K562 (cell line): Measurements from ENCODE around the gene HCN3. TPM values are rescaled to one million over a fixed set of nuclear protein-coding genes. Genes with fewer than 3 reads are reported as not detected.

Source experiments
- BRD9 ChIP-seq: fragments of 450-650 bp; IDR thresholded peaks from 2 replicates; pipeline ENCODE4 v1.6.1; 2018; ENCODE audit warnings: low read depth; ENCODE audit not compliant: partially characterized antibody
- CTBP1 ChIP-seq: fragments of 450-650 bp; IDR thresholded peaks from 2 replicates; pipeline ENCODE4 v1.6.1; 2016; ENCODE audit warnings: borderline replicate concordance
- ELF2 ChIP-seq: fragments of 250-450 bp; sonication (Bioruptor Pico); IDR thresholded peaks from 2 replicates; pipeline ENCODE4 v1.5.0; 2021; ENCODE audit warnings: mild to moderate bottlenecking
- HDAC2 ChIP-seq: fragments of 450-650 bp; IDR thresholded peaks from 2 replicates; pipeline ENCODE4 v1.6.1; 2016; ENCODE audit warnings: mild to moderate bottlenecking
- MTA1 ChIP-seq: fragments of 450-650 bp; IDR thresholded peaks from 2 replicates; pipeline ENCODE4 v1.6.1; 2017; ENCODE audit warnings: borderline replicate concordance
- PHF21A ChIP-seq: fragments of 450-650 bp; IDR thresholded peaks from 2 replicates; pipeline ENCODE4 v1.6.1; 2017; ENCODE audit warnings: low read depth, borderline replicate concordance
- POU5F1 ChIP-seq: fragments of 150-350 bp; IDR thresholded peaks from 2 replicates; pipeline ENCODE4 v1.6.1; 2014; ENCODE audit warnings: borderline replicate concordance, low read length, low read depth, mild to moderate bottlenecking; ENCODE audit not compliant: partially characterized antibody
- ZBTB7A ChIP-seq: IDR thresholded peaks from 2 replicates; pipeline ENCODE4 v1.6.1; 2011; ENCODE audit warnings: low read depth, mild to moderate bottlenecking, low read length, moderate library complexity, borderline replicate concordance; ENCODE audit not compliant: control insufficient read depth
- ZNF146 ChIP-seq: IDR thresholded peaks from one replicate; pipeline ENCODE4 v1.6.1; 2018; ENCODE audit warnings: missing compliant biosample characterization; ENCODE audit not compliant: unreplicated experiment
- polyA plus RNA-seq, 8 experiments: library from polyadenylated mRNA; depleted of rRNA in 4 of 8; stranded (reverse) in 5 of 8; unstranded in 3 of 8; fragments of >200 nt; fragmentation: Nextera tagmentation in 2 of 8; fragmentation: Illumina TruSeq in 1 of 8; extraction: Ambion mirVana in 2 of 8; extraction: Trizol in 1 of 8; gene quantifications; 2 replicates each; pipeline versions ENCODE4 v1.2.1 to v1.2.3, GENCODE V29; 2011 to 2014; ENCODE audit warnings: inconsistent platforms in 1 of 8, missing spikeins in 1 of 8
- total RNA-seq, 7 experiments: library from RNA; depleted of rRNA in 6 of 7; stranded (reverse); fragments of >200 nt in 6 of 7; fragmentation: Illumina TruSeq in 2 of 7; extraction: Trizol in 2 of 7; gene quantifications; 2 replicates each; pipeline versions ENCODE4 v1.2.1 to v1.2.3, GENCODE V29; 2011 to 2021; ENCODE audit warnings: low replicate concordance in 1 of 7
- TF ChIP-seq, protein P1 (sequence below): sonication (generic); formaldehyde crosslinking; IDR thresholded peaks from 2 replicates; pipeline ENCODE4 v1.8.0; 2023; ENCODE audit warnings: mild to moderate bottlenecking, missing genetic modification reagents
- TF ChIP-seq, protein P2 (sequence below): sonication (generic); formaldehyde crosslinking; IDR thresholded peaks from 2 replicates; pipeline ENCODE4 v1.8.0; 2022; ENCODE audit warnings: missing genetic modification reagents, mild to moderate bottlenecking, moderate library complexity, borderline replicate concordance
- TF ChIP-seq, protein P3 (sequence below): fragments of 250-450 bp; sonication (Bioruptor Pico); IDR thresholded peaks from 2 replicates; pipeline ENCODE4 v1.5.0; 2020; ENCODE audit warnings: mild to moderate bottlenecking, borderline replicate concordance
- TF ChIP-seq, protein P4 (sequence below): sonication (generic); formaldehyde crosslinking; IDR thresholded peaks from 2 replicates; pipeline ENCODE4 v1.8.1; 2023; ENCODE audit warnings: mild to moderate bottlenecking, missing genetic modification reagents
- TF ChIP-seq, protein P5 (sequence below): fragments of 250-450 bp; sonication (Bioruptor Pico); IDR thresholded peaks from 2 replicates; pipeline ENCODE4 v1.9.0; 2021; ENCODE audit warnings: mild to moderate bottlenecking
- TF ChIP-seq, protein P6 (sequence below), 2 experiments: IDR thresholded peaks; 2 replicates each; pipeline ENCODE4 v1.6.1; 2011; ENCODE audit warnings: borderline replicate concordance in 1 of 2, control low read depth in 1 of 2, low read depth in 1 of 2, low read length in 1 of 2, mild to moderate bottlenecking in 1 of 2, mixed read lengths in 1 of 2, moderate library complexity in 1 of 2; ENCODE audit not compliant: insufficient read depth in 1 of 2, insufficient read length in 1 of 2, poor library complexity in 1 of 2, severe bottlenecking in 1 of 2; ENCODE audit errors: extremely low read depth in 1 of 2

Gene HCN3
- total and polyA plus RNA-seq, 9 of the 15 experiments (the other 6 are each of a cell fraction or from before 2014, with no cell fraction given) = 0.91 to 9.7 (median 3.9) TPM

DNA sequence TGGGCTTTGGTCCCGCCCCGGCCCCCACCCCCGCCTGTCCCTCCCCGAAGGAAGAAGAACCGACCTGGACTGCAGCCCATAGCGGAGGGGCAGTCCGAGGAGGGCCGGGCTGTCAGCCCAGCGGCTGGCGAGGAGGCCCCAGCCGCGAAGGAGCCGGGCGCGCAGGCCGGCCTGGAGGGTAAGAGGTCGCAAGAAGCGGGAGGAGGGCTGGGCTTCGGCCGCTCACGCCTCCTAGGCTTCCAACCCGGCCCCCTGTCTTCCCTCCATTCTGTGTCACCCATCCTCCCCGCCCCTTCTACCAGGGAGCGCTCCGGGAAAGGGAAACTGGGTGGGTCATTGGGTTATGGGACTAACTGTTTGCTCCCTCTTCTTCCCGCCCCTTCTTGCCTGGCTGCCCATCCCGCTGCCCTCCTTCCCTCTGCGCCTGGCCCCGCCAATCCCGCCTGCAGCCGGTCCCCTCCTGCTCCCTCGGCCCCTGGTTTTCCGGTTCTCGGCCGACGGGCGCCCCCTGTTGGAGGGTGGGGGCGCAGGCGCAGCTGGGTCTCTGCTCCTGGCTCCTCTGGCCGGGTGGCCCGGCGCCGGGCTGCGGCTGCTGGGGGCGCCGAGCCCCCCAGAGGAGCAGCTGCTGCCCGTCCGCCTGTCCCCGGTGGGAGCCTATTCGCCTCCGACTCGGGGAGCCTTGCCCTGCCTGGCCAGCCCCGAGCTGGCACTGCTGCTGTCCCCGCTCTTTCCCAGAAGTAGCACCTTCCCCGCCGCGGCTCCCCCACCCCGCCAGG is 45.9 kb downstream of the HCN3 start (continued):
- TF ChIP-seq, protein P1, sequence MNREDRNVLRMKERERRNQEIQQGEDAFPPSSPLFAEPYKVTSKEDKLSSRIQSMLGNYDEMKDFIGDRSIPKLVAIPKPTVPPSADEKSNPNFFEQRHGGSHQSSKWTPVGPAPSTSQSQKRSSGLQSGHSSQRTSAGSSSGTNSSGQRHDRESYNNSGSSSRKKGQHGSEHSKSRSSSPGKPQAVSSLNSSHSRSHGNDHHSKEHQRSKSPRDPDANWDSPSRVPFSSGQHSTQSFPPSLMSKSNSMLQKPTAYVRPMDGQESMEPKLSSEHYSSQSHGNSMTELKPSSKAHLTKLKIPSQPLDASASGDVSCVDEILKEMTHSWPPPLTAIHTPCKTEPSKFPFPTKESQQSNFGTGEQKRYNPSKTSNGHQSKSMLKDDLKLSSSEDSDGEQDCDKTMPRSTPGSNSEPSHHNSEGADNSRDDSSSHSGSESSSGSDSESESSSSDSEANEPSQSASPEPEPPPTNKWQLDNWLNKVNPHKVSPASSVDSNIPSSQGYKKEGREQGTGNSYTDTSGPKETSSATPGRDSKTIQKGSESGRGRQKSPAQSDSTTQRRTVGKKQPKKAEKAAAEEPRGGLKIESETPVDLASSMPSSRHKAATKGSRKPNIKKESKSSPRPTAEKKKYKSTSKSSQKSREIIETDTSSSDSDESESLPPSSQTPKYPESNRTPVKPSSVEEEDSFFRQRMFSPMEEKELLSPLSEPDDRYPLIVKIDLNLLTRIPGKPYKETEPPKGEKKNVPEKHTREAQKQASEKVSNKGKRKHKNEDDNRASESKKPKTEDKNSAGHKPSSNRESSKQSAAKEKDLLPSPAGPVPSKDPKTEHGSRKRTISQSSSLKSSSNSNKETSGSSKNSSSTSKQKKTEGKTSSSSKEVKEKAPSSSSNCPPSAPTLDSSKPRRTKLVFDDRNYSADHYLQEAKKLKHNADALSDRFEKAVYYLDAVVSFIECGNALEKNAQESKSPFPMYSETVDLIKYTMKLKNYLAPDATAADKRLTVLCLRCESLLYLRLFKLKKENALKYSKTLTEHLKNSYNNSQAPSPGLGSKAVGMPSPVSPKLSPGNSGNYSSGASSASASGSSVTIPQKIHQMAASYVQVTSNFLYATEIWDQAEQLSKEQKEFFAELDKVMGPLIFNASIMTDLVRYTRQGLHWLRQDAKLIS (CRISPR knock-in tag) = peak; percentile 80
- TF ChIP-seq, protein P2, sequence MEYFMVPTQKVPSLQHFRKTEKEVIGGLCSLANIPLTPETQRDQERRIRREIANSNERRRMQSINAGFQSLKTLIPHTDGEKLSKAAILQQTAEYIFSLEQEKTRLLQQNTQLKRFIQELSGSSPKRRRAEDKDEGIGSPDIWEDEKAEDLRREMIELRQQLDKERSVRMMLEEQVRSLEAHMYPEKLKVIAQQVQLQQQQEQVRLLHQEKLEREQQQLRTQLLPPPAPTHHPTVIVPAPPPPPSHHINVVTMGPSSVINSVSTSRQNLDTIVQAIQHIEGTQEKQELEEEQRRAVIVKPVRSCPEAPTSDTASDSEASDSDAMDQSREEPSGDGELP (CRISPR knock-in tag) = peak; percentile 93
- TF ChIP-seq CTBP1 = peak; percentile 87; the same call in 1 of the 2 replicates
- TF ChIP-seq, protein P3, sequence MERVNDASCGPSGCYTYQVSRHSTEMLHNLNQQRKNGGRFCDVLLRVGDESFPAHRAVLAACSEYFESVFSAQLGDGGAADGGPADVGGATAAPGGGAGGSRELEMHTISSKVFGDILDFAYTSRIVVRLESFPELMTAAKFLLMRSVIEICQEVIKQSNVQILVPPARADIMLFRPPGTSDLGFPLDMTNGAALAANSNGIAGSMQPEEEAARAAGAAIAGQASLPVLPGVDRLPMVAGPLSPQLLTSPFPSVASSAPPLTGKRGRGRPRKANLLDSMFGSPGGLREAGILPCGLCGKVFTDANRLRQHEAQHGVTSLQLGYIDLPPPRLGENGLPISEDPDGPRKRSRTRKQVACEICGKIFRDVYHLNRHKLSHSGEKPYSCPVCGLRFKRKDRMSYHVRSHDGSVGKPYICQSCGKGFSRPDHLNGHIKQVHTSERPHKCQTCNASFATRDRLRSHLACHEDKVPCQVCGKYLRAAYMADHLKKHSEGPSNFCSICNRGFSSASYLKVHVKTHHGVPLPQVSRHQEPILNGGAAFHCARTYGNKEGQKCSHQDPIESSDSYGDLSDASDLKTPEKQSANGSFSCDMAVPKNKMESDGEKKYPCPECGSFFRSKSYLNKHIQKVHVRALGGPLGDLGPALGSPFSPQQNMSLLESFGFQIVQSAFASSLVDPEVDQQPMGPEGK = no peak
- no peak for TF ChIP-seq POU5F1
- TF ChIP-seq, protein P4, sequence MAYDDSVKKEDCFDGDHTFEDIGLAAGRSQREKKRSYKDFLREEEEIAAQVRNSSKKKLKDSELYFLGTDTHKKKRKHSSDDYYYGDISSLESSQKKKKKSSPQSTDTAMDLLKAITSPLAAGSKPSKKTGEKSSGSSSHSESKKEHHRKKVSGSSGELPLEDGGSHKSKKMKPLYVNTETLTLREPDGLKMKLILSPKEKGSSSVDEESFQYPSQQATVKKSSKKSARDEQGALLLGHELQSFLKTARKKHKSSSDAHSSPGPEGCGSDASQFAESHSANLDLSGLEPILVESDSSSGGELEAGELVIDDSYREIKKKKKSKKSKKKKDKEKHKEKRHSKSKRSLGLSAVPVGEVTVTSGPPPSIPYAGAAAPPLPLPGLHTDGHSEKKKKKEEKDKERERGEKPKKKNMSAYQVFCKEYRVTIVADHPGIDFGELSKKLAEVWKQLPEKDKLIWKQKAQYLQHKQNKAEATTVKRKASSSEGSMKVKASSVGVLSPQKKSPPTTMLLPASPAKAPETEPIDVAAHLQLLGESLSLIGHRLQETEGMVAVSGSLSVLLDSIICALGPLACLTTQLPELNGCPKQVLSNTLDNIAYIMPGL = peak; percentile 62
- peak; percentile 76 for TF ChIP-seq BRD9
- 0 out of 2 replicates have a peak, but pooled peaks have one; percentile 9 for TF ChIP-seq PHF21A
- peak; percentile 78; the same call in 1 of the 2 replicates for TF ChIP-seq ZBTB7A
- TF ChIP-seq ZNF146 (CRISPR knock-in tag) = no peak
- 0 out of 2 replicates have a peak, but pooled peaks have one; percentile 54 for TF ChIP-seq ELF2 (CRISPR knock-in tag)
- TF ChIP-seq, protein P5, sequence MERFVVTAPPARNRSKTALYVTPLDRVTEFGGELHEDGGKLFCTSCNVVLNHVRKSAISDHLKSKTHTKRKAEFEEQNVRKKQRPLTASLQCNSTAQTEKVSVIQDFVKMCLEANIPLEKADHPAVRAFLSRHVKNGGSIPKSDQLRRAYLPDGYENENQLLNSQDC (CRISPR knock-in tag) = no peak
- TF ChIP-seq, protein P6, sequence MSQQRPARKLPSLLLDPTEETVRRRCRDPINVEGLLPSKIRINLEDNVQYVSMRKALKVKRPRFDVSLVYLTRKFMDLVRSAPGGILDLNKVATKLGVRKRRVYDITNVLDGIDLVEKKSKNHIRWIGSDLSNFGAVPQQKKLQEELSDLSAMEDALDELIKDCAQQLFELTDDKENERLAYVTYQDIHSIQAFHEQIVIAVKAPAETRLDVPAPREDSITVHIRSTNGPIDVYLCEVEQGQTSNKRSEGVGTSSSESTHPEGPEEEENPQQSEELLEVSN (IDR thresholded peaks at IDR 0.05; ENCODE audit: borderline replicate concordance in 1 of 2, extremely low read depth in 1 of 2, insufficient read depth in 1 of 2, insufficient read length in 1 of 2, low read depth in 1 of 2, low read length in 1 of 2, poor library complexity in 1 of 2, severe bottlenecking in 1 of 2) = peak; percentile 45 to 48
- TF ChIP-seq MTA1 = 0 out of 2 replicates have a peak, but pooled peaks have one; percentile 35
- 0 out of 2 replicates have a peak, but pooled peaks have one; percentile 59 for TF ChIP-seq HDAC2
